Activated CD8-positive, alpha-beta memory T cell treated with anti-CD3 and anti-CD28 coated beads for 48 hours (primary cell): ENCODE data around the gene CYP17A1.
A peak's percentile ranks its signal among the peaks of the same experiment; 100 is the strongest.

ENCODE experiments used
- DNase-seq, 3 experiments: peaks; one replicate each; pipeline ENCODE4 v3.0.0-alpha.2; 2020; ENCODE audit warnings: low read depth in 2 of 3, low spot score in 2 of 3

Gene CYP17A1

DNA sequence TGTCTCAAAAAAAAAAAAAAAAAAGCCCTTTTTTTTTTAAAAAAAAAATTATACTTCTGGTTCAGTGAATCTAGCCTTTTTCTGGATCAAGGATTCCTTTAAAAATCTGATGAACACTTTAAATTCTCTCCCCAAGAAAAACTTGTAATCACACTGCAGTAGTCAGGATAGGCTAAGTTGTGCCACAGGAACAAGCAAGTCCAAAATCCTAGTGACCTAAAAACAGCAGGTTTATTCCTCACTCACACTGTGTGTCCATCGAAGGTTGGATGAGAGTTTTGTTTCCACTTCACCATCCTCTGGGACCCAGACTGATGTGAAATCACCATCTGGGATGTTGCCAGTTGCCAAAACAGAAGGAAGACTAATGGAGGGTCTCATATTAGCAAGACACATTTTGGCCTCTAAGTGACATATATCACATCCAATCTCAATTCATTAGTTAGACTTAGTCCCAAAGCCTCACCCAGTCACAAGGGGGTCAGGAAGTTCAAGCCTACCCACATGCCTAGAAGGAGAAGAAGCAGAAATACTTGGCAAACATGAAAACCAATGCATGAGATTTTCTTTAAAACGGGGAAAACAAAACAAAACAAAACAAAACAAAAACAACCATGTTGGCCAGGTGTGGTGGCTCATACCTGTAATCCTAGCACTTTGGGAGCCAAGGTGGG lies 32.7 kb downstream of the CYP17A1 start:
- DNase-seq: no peak

GRCh38 chr10:102802920-102803534 lies 34.2 kb downstream of the CYP17A1 start:
- DNase-seq: no peak

DNA sequence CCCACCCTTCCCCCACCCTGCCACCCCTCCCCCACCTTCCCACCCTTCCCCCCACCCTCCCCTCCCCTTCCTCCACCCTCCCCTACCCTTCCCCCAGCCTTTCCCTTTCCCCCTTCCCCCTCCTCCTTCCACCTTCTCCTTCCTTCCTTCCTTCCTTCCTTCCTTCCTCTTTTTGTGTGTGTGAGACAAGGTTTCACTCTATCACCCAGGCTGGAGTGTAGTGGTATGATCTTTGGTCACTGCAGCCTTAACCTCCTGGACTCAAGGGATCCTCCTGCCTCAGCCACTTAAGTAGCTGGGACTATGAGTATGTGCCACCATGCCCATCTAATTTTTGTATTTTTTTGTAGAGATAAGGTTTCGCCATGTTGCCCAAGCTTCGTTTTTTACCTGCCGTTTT lies 35.2 kb downstream of the CYP17A1 start:
- DNase-seq: no peak

DNA sequence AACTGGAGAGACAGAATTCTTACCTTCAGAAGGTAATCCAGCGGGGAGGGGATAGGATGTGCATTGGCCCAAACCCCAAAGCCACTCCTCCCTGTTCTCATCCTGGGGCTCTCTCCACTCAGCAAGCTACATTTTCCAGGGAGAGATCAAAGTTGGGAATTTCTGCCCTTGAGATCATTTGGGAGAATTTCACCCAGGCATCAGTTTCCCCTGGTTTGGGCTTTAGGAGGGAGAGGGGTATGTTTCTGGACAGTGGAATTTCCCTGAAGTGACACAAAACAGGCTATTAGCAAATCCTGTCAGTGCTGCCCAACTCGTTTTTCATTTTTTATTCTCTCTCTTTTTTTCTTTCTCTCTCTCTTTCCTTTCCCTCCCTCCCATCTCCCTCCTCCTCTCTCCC lies 35.7 kb downstream of the CYP17A1 start:
- DNase-seq: no peak

GRCh38 chr10:102800611-102801335 lies 36.4 kb downstream of the CYP17A1 start:
- no peak for DNase-seq

DNA sequence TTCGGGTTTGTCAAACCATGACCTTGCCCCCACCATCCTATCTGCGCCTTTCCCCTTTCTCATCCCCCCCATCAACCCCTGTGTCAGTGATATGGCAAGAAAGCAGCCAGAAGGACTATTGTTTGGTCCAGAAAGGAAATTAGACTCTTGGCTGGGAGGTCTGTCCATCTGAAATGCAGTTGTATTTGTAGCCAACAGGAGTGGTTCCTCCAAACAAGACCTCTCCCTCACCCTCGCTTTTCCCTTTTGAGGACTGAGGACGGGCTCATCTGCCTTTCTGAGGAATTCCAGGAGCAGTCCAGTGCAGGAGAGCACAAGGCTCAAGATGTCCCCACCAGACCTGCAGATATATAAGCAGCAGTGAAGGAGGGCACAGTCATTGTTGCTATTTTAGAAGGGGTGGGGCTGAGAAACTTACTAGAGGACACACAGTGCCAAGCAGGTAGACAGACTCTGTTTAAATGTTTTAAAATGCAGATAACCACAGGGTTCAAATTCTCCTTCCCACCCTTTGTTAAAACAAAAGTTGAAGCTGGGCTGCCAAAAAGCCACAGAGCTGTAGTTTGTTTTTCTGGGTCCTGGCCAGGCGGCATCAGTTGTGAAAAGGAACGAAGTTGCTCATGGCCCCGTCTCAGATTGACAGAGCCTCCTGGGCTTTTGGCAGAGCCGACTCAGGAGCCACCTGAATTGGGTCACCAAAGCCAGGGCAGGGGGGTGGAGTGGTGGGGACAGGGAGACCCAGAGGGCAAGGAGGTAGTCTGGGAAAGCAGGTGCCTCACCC lies 37.3 kb downstream of the CYP17A1 start:
- DNase-seq: no peak

GRCh38 chr10:102796407-102797176 lies 40.6 kb downstream of the CYP17A1 start:
- peak in 2 of 3 experiments; percentile 27 to 44 for DNase-seq

- DNase-seq: no peak
These were observed 41.5 kb downstream of the CYP17A1 start for GRCh38 chr10:102795453-102796406.

DNA sequence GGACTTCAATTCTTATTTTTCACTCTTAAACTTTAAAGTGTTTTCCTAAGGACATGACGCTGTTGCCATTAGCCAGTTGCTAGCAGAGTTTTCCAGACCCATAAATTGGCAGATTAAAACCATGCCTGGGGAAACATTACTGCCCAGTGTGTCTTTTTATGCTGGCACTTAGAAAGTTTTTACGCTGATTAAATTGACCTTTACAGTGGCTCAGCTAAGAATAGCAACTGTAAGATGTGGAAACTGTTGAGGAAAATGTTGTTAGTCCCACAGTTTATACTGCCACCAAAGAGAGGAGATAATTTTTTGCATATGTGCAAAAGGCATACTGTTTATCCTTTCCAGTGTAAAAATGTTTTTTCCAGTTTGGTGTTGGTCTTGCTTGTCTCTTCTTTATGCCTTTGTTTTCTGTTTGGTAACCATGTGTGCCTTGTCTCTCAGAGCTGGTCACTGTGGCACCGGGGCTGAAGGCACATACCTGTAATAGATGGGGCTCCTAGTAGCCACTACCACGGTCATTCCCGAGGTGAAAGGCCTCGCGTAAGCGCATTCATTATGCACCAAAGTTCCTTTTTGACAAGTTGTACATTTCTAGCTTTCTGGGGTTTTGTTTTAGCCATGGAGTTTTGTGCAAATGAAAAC lies 45.3 kb downstream of the CYP17A1 start:
- no peak for DNase-seq

DNA sequence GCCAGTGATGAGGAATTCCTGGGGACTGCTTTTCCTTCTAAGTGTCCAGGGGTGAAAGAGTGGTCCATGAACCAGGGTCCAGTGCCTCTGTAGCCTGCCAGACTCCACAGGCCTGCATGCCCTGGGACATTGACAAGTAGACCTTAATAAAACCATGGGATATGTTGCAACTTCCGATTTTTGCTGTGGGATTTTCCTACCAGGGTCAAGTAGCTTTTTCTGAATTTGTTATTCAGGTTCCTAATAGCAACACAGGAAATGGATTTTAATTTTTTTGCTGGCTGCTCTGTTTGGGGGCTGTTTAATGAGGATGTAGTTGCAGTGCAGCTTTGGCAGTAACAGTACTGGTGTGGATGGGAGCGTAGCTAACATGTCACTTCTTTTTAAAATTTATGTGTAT lies 51.4 kb downstream of the CYP17A1 start:
- DNase-seq: no peak

DNA sequence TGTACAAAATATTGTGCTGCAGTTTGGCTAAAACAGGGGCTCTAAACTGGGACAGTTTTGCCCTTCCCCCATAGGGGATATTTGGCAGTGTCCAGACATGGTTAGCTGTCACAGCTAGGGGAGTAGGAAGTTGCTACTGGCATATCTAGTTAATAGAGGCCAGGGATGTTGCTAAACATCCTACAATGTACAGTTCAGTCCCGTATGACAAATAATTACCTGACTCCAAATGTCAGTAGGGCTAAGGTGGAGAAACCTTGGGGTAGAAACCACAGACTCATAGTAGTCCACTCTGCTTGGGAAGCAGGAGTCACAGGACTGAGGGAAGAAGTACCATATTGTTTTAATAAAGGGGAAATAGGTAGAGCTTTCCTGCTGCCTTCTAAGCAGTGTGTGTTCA lies 53.6 kb downstream of the CYP17A1 start:
- no peak for DNase-seq

DNA sequence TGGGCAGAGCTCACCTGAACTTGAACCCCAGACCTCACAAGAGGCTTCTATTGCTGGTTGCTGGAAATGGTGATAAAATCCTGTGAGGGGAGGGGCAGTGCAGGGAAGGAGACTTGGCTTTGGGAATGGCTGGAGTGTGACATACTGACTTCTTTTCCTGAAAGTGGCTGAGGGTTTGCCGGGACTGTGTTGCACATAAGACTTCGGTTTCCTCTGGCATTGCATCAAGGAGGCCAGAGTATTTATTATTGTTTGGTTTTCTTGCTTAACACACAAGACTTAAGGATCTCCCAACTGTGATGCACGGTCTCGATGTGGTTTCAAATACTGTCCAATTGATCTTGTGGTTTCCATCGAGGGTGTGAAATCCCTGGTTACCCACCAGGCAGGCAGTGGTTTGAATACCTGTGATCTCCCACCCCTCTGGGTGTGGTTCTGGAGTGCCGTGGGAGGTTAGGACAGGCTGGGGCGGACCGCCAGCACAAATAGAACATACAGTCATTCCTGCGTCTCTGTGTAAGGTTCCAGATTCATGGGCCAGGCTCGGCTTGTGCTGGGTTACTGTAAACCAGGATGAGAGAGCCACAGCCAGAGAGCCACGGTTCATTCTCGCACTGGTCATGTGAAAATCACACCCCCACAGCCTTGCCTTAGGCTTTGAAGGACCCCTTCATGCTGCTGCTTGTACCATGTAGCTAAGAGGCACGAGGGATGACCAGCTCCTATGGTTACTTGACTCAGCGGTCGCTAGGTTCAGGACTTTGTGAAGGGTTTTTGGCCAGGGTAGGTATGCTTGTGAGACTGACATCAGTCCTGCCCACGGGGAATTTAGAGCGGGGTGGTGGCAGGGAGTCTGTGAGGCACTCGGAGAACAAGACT lies 54.3 kb downstream of the CYP17A1 start:
- no peak for DNase-seq

DNA sequence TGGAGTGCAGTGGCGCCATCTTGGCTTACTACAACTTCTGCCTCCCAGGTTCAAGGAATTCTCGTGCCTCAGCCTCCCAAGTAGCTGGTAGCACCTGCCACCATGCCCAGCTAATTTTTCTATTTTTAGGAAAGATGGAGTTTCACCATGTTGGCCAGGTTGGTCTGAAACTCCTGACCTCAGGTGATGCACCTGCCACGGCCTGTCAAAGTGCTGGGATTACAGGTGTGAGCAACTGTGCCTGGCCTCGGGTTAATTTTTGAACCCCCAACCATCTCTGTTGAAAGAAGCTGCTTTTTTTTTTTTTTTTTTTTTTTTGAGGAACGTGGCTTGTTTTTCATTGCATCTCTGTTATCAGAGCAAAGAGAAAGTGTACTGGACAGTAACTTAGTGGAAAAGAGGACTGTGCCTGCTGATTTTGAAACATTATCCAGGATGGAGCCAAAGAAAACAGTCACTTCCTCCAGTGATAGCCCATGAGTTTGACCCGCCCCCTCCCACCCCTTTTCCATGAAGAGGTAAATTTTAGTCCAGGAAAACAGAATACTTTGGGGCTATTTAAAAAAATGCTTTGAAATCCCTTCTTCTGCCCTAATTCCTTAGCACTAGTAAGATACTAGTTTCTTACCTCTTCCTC lies 55.2 kb downstream of the CYP17A1 start:
- DNase-seq: no peak

DNA sequence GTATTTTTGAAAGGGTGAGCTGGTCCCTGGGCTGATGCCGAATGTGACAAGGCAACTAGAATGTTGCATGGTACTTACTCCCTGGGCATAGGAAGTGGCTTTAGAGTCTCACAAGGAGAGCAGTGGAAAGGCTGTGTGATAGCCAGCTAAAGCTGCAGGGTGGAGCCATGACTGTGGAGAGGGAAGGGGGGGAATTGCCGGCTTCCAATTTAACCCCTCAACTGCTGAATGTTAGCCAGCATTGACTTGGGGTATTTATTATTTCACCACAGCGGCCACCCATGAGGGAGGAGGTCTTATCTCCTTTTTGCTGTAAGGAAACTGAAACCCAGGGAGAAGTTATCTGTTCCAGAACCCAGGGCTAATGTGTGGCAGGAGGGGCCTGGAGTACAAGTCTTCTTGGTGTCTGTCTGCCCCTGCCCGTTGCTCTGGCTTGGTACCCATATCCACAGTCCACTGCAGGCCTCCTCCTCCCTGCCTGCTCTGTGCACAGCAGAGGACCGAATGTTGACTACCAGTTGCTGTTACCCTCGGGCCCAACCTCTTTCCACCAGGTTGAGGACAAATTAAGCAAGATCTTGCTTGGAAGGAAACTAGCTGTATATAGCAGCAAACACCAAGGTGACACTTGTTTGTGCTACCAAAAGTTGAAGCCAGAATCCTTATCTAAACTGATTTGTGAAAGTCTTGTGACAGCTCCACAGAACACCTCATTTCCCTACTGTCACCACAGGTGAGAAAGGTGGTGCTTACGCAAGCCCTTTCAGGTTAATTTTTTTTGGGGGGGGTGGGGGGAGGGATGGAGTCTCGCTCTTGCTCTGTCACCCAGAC lies 55.9 kb downstream of the CYP17A1 start:
- DNase-seq: no peak
